Heart left ventricle (tissue), 16 donors: ENCODE results near the gene GDI1. TPM values are rescaled to one million over a fixed set of nuclear protein-coding genes. Genes with fewer than 3 reads are reported as not detected.

Experiments
- ATAC-seq, 4 donors: fragments of 200-7000 bp; cut with Tn5 transposase; one replicate each; pipeline ENCODE4 v1.9.1; 2020 to 2022; ENCODE audit warnings: moderate library complexity in 4 of 4, mild to moderate bottlenecking in 3 of 4, moderate number of reproducible peaks in 1 of 4
- DNase-seq, 5 donors: peaks; one replicate each; pipeline ENCODE4 v3.0.0-alpha.2; 2020
- H3K27ac ChIP-seq, 12 donors: fragments of 200-600 bp; sonication (generic) in 4 of 12; one replicate each; pipeline versions ENCODE4 v1.5.0 to v1.8.0; 2016 to 2022; ENCODE audit warnings: mild to moderate bottlenecking in 2 of 12
- H3K27me3 ChIP-seq, 9 donors: fragments of 200-600 bp; sonication (generic) in 2 of 9; one replicate each; pipeline versions ENCODE4 v1.5.1 to v1.8.0; 2016 to 2022; ENCODE audit warnings: mild to moderate bottlenecking in 3 of 9
- H3K36me3 ChIP-seq, 9 donors: fragments of 200-600 bp; sonication (generic) in 2 of 9; one replicate each; pipeline versions ENCODE4 v1.5.0 to v1.8.0; 2018 to 2022; ENCODE audit warnings: mild to moderate bottlenecking in 2 of 9
- H3K4me1 ChIP-seq, 12 donors: fragments of 200-600 bp; sonication (generic) in 4 of 12; one replicate each; pipeline versions ENCODE4 v1.5.0 to v1.8.0; 2016 to 2022; ENCODE audit warnings: mild to moderate bottlenecking in 3 of 12
- H3K4me3 ChIP-seq, 12 donors: fragments of 200-600 bp; sonication (generic) in 4 of 12; one replicate each; pipeline versions ENCODE4 v1.5.0 to v1.8.0; 2017 to 2022; ENCODE audit warnings: mild to moderate bottlenecking in 9 of 12, moderate library complexity in 4 of 12
- H3K9me3 ChIP-seq, 12 donors: fragments of 200-600 bp; sonication (generic) in 4 of 12; one replicate each; pipeline versions ENCODE4 v1.5.0 to v1.8.0; 2016 to 2022; ENCODE audit warnings: mild to moderate bottlenecking in 1 of 12
- POLR2A ChIP-seq, 2 donors: fragments of 450-650 bp; IDR thresholded peaks; one replicate each; pipeline ENCODE4 v1.6.1; 2017; ENCODE audit warnings: antibody characterized with exemption in 2 of 2, mild to moderate bottlenecking in 2 of 2, moderate library complexity in 2 of 2
- WGBS, 4 donors: extraction: QIAGEN DNeasy Blood & Tissue Kit in 2 of 4; methylation state at CpG; one replicate each; pipeline versions ENCODE4 v1.1.5 to v1.1.7; 2013 to 2018; 5-methylcytosine and 5-hydroxymethylcytosine counted together
- intact Hi-C, 10 donors: fragments of 100-400 bp; cut with DNase I; formaldehyde crosslinking; loops; one replicate each; pipeline versions ENCODE4 v1.11.1 to v1.14.2; 2022
- microRNA-seq, 4 donors: library from miRNA; unstranded; fragments of <30 nt; microRNA quantifications; one replicate each; pipeline versions ENCODE4 to v1.2.0, GENCODE V29; 2017 to 2020
- polyA plus RNA-seq, 2 donors: library from polyadenylated mRNA; stranded (reverse); fragments of 200-250 nt; gene quantifications; one replicate each; pipeline ENCODE4 v1.2.3, GENCODE V29; 2013
- total RNA-seq, 9 donors: library from RNA; depleted of rRNA in 2 of 9; stranded (reverse); fragments of >200 nt in 2 of 9; fragmentation: NEBNext Ultra II Directional in 3 of 9; extraction: Animal tissue kit (Norgen Biotek cat#: 25700) in 3 of 9; gene quantifications; one replicate each; pipeline versions ENCODE4 v1.1.0 to v1.2.4, GENCODE V29; 2016 to 2023
- TF ChIP-seq, protein P1 (sequence below), 12 donors: fragments of 200-600 bp; sonication (generic) in 4 of 12; IDR thresholded peaks; one replicate each; pipeline versions ENCODE4 v1.5.0 to v1.8.0; 2018 to 2022; ENCODE audit warnings: antibody characterized with exemption in 12 of 12, mild to moderate bottlenecking in 5 of 12
- donor health status: ischemic (EF 13 %, LVEDD 7.1; RV severe dilation, severe dysfunction).
- donor health status: healthy with polysubstance abuse.
- donor health status: DM: no; HTN: yes; CAD: no.
- donor health status: DM: no; HTN: no; CAD: no.
- donor health status: ischemic (EF 25% LVEDD 6.9; RV normal size, moderate dysfunction).
- donor health status: ischemic (EF 25% LVEDD 5.7; RV mildly dilated, moderate dysfunction).
- donor health status: healthy.
- donor health status: DM: yes; HTN: yes; CAD: no.
- donor health status: ischemic (EF 35%, LVEDD 5.7; RV mildly dilated, moderate dysfunction).
- donor health status: nonischemic (EF 11% LVEDD 7.7; RV severe dilation, severe dysfunction).
- donor health status: DM: yes; HTN: yes; CAD: no.
- donor health status: PGD.
- donor health status: ischemic (EF 29% LVEDD 5.4; RV normal size, mild dysfunction).
- donor health status: nonischemic (EF 23%, LVEDD 6.1; RV moderate dilation, normal function).

GDI1 gene
- total and polyA plus RNA-seq, 11 donors: 73.6 to 152 (median 92.2) TPM

- Histone ChIP-seq H3K4me3 (peak within 1 kb of the TSS; percentile 32 to 87 (median 69)), H3K36me3 (peaks cover 0 to 6% (median 0%) of the 10 kb centered on the region in 9 donors), H3K27me3 (no peaks in the 10 kb centered on the region), H3K27ac (peak within 1 kb of the TSS; percentile 87 to 97 (median 94)), H3K4me1 (peaks cover 0 to 19% (median 5%) of the 10 kb centered on the region in 12 donors), H3K9me3 (no peaks in the 10 kb centered on the region)
- TF ChIP-seq, protein P1, sequence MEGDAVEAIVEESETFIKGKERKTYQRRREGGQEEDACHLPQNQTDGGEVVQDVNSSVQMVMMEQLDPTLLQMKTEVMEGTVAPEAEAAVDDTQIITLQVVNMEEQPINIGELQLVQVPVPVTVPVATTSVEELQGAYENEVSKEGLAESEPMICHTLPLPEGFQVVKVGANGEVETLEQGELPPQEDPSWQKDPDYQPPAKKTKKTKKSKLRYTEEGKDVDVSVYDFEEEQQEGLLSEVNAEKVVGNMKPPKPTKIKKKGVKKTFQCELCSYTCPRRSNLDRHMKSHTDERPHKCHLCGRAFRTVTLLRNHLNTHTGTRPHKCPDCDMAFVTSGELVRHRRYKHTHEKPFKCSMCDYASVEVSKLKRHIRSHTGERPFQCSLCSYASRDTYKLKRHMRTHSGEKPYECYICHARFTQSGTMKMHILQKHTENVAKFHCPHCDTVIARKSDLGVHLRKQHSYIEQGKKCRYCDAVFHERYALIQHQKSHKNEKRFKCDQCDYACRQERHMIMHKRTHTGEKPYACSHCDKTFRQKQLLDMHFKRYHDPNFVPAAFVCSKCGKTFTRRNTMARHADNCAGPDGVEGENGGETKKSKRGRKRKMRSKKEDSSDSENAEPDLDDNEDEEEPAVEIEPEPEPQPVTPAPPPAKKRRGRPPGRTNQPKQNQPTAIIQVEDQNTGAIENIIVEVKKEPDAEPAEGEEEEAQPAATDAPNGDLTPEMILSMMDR (IDR thresholded peaks at IDR 0.05): peak in 2 of 12 donors; percentile 12 to 17
- peak; percentile 87 to 96 for TF ChIP-seq POLR2A (IDR thresholded peaks at IDR 0.05)
- intact Hi-C loops: loop anchor here in 2 of 10 donors (1.0 to 5.0 kb wide), 4 partner anchors 26 to 93 kb away; partner anchors contain the start of genes FAM3A (in 2 of the 2), ATP6AP1 (in 1 of the 2) and RPL10 (in 1 of the 2)
- 0 to 35% (median 15%) methylated on average over 26 to 66 of the region's 71 CpGs for WGBS, 4 donors
- ATAC-seq: peak; percentile 88 to 95 (median 91)
- DNase-seq: peak; percentile 92 to 97 (median 95)
Measured at GRCh38 chrX:154490414-154491083, 53.6 kb downstream of the GDI1 start, which contains the start of gene SLC10A3. Gene SLC10A3 (minus strand): TSS chrX:154490629. CDS start chrX:154488940, 1,689 bp downstream.

Small RNAs within 50 kb of the gene (microRNA-seq; reads per million reads assigned to microRNA genes)
- gene MIR6858: 0 to 4.6 (median 0.41) reads per million in 4 donors

Other genes with a start within 250 kb of the GDI1 start
- gene OPN1MW2, start 217.4 kb upstream of the GDI1 start, total RNA-seq: not detected
- not detected for gene OPN1MW2, start 217.4 kb upstream of the GDI1 start, polyA plus RNA-seq
- not detected for gene OPN1MW3, start 179.6 kb upstream of the GDI1 start, total RNA-seq
- not detected for gene OPN1MW3, start 179.6 kb upstream of the GDI1 start, polyA plus RNA-seq
- not detected for gene TEX28, start 142.0 kb upstream of the GDI1 start, total RNA-seq
- gene TEX28, start 142.0 kb upstream of the GDI1 start, polyA plus RNA-seq: not detected
- 10 to 100 TPM in 2 of 9 donors, 1 to 10 TPM in 7; 2.0 to 13.4 (median 7.7) TPM for gene TKTL1, start 141.4 kb upstream of the GDI1 start, total RNA-seq
- 10 to 100 TPM in 1 of 2 donors, 1 to 10 TPM in 1; 2.9 to 10.2 TPM for gene TKTL1, start 141.4 kb upstream of the GDI1 start, polyA plus RNA-seq
- 100 to 1,000 TPM; 155 to 465 (median 234) TPM for gene FLNA, start 62.5 kb upstream of the GDI1 start, total RNA-seq
- 100 to 1,000 TPM; 226 to 274 TPM for gene FLNA, start 62.5 kb upstream of the GDI1 start, polyA plus RNA-seq
- 10 to 100 TPM; 37.6 to 76.8 (median 52.8) TPM for gene EMD, start 57.9 kb upstream of the GDI1 start, total RNA-seq
- 100 to 1,000 TPM in 1 of 2 donors, 10 to 100 TPM in 1; 71.9 to 152 TPM for gene EMD, start 57.9 kb upstream of the GDI1 start, polyA plus RNA-seq
- gene RPL10, start 38.8 kb upstream of the GDI1 start, total RNA-seq: 1,000 to 10,000 TPM; 1,381 to 3,072 (median 2,052) TPM
- gene RPL10, start 38.8 kb upstream of the GDI1 start, polyA plus RNA-seq: 1,000 to 10,000 TPM; 2,362 to 5,995 TPM
- gene DNASE1L1, start 27.9 kb upstream of the GDI1 start, total RNA-seq: 100 to 1,000 TPM in 2 of 9 donors, 10 to 100 TPM in 7; 26.7 to 117 (median 43.8) TPM
- 10 to 100 TPM; 27.7 to 57.1 TPM for gene DNASE1L1, start 27.9 kb upstream of the GDI1 start, polyA plus RNA-seq
- 10 to 100 TPM; 29.1 to 38.6 (median 34.5) TPM for gene TAFAZZIN, start 25.6 kb upstream of the GDI1 start, total RNA-seq
- 10 to 100 TPM; 27.2 to 51.1 TPM for gene TAFAZZIN, start 25.6 kb upstream of the GDI1 start, polyA plus RNA-seq
- gene ATP6AP1, start 8.5 kb upstream of the GDI1 start, total RNA-seq: 100 to 1,000 TPM in 2 of 9 donors, 10 to 100 TPM in 7; 67.7 to 127 (median 84.2) TPM
- gene ATP6AP1, start 8.5 kb upstream of the GDI1 start, polyA plus RNA-seq: 100 to 1,000 TPM in 1 of 2 donors, 10 to 100 TPM in 1; 33.8 to 111 TPM
- 10 to 100 TPM; 27.7 to 65.1 (median 41.2) TPM for gene FAM50A, start 7.0 kb downstream of the GDI1 start, total RNA-seq
- gene FAM50A, start 7.0 kb downstream of the GDI1 start, polyA plus RNA-seq: 100 to 1,000 TPM; 118 to 119 TPM
- 10 to 100 TPM in 7 of 9 donors, 1 to 10 TPM in 2; 4.7 to 46.6 (median 15.3) TPM for gene PLXNA3, start 21.1 kb downstream of the GDI1 start, total RNA-seq
- gene PLXNA3, start 21.1 kb downstream of the GDI1 start, polyA plus RNA-seq: 10 to 100 TPM in 1 of 2 donors, 1 to 10 TPM in 1; 8.7 to 12.2 TPM
- 10 to 100 TPM; 16.2 to 23.6 (median 18.9) TPM for gene LAGE3, start 42.1 kb downstream of the GDI1 start, total RNA-seq
- 10 to 100 TPM; 15.1 to 26.8 TPM for gene LAGE3, start 42.1 kb downstream of the GDI1 start, polyA plus RNA-seq
- gene UBL4A, start 49.5 kb downstream of the GDI1 start, total RNA-seq: 10 to 100 TPM; 40.6 to 92.8 (median 53.7) TPM
- 10 to 100 TPM; 34.6 to 72.8 TPM for gene UBL4A, start 49.5 kb downstream of the GDI1 start, polyA plus RNA-seq
- 10 to 100 TPM in 8 of 9 donors, 1 to 10 TPM in 1; 8.3 to 33.3 (median 15.5) TPM for gene SLC10A3, start 53.5 kb downstream of the GDI1 start, total RNA-seq
- 10 to 100 TPM; 12.2 to 50.6 TPM for gene SLC10A3, start 53.5 kb downstream of the GDI1 start, polyA plus RNA-seq
- gene FAM3A, start 79.1 kb downstream of the GDI1 start, total RNA-seq: 10 to 100 TPM; 36.2 to 82.6 (median 48.6) TPM
- gene FAM3A, start 79.1 kb downstream of the GDI1 start, polyA plus RNA-seq: 10 to 100 TPM; 66.1 to 72.2 TPM
- gene G6PD, start 109.7 kb downstream of the GDI1 start, total RNA-seq: 10 to 100 TPM in 5 of 9 donors, 1 to 10 TPM in 4; 7.2 to 41.3 (median 11.2) TPM
- 10 to 100 TPM in 1 of 2 donors, 1 to 10 TPM in 1; 5.9 to 20.5 TPM for gene G6PD, start 109.7 kb downstream of the GDI1 start, polyA plus RNA-seq
- gene IKBKG, start 110.5 kb downstream of the GDI1 start, total RNA-seq: 10 to 100 TPM in 8 of 9 donors, 1 to 10 TPM in 1; 7.1 to 25.4 (median 15.3) TPM
- gene IKBKG, start 110.5 kb downstream of the GDI1 start, polyA plus RNA-seq: 10 to 100 TPM; 13.0 to 29.4 TPM
- not detected for gene CTAG1A, start 148.0 kb downstream of the GDI1 start, total RNA-seq
- not detected for gene CTAG1A, start 148.0 kb downstream of the GDI1 start, polyA plus RNA-seq
- gene CTAG1B, start 182.1 kb downstream of the GDI1 start, total RNA-seq: not detected
- gene CTAG1B, start 182.1 kb downstream of the GDI1 start, polyA plus RNA-seq: not detected
- gene CTAG2, start 216.4 kb downstream of the GDI1 start, total RNA-seq: under 1 TPM in 1 of 9 donors, not detected in 8; 0.61 TPM
- not detected for gene CTAG2, start 216.4 kb downstream of the GDI1 start, polyA plus RNA-seq